ENCODE results near the gene EPC2.

GRCh38 chr2:148721520-148721931, 77.0 kb downstream of the EPC2 start:
- no peak for TF ChIP-seq YY1 (IDR thresholded peaks at IDR 0.05; ENCODE audit: insufficient read depth, insufficient read length)
- TF ChIP-seq ZNF274 (IDR thresholded peaks at IDR 0.05; ENCODE audit: low read depth, low read length), result no peak
- TF ChIP-seq SUZ12 (IDR thresholded peaks at IDR 0.05; ENCODE audit: extremely low read depth, insufficient read depth, insufficient read length), result no peak
